ENCODE data around the gene PRUNE2. TPM values are rescaled to one million over a fixed set of nuclear protein-coding genes. Genes with fewer than 3 reads are reported as not detected.

The PRUNE2 gene
- total RNA-seq, 1 donor from 2014 or later, result 3.3 TPM

- Mint-ChIP-seq H3K27me3 (no peaks in the 10 kb centered on the region), H3K36me3 (no peaks in the 10 kb centered on the region), H3K4me3 (no peak overlapping the region), H3K9me3 (no peaks in the 10 kb centered on the region), H3K27ac (no peak overlapping the region), H3K4me1 (ENCODE audit: unreplicated experiment) (no peaks in the 10 kb centered on the region)
- no peak for DNase-seq (ENCODE audit: extremely low spot score, unreplicated experiment)
- TF ChIP-seq CTCF (conservative IDR thresholded peaks at IDR 0.05), result no peak
Measured at GRCh38 chr9:76608575-76609273, 297.2 kb downstream of the PRUNE2 start.

GRCh38 chr9:76607730-76608436 lies 298.0 kb downstream of the PRUNE2 start:
- Mint-ChIP-seq H3K9me3 (no peaks in the 10 kb centered on the region), H3K4me3 (no peak overlapping the region), H3K4me1 (ENCODE audit: unreplicated experiment) (no peaks in the 10 kb centered on the region), H3K36me3 (no peaks in the 10 kb centered on the region), H3K27me3 (no peaks in the 10 kb centered on the region), H3K27ac (no peak overlapping the region)
- no peak for TF ChIP-seq CTCF (conservative IDR thresholded peaks at IDR 0.05)
- no peak for DNase-seq (ENCODE audit: extremely low spot score, unreplicated experiment)

GRCh38 chr9:76605321-76605900 lies 300.5 kb downstream of the PRUNE2 start:
- no peaks in the 10 kb centered on the region for H3K4me1 Mint-ChIP-seq (ENCODE audit: unreplicated experiment)
- H3K9me3 Mint-ChIP-seq, result no peaks in the 10 kb centered on the region
- no peaks in the 10 kb centered on the region for H3K36me3 Mint-ChIP-seq
- no peak for TF ChIP-seq CTCF (conservative IDR thresholded peaks at IDR 0.05)
- no peaks in the 10 kb centered on the region for H3K27me3 Mint-ChIP-seq
- no peak overlapping the region for H3K4me3 Mint-ChIP-seq
- no peak overlapping the region for H3K27ac Mint-ChIP-seq
- DNase-seq (ENCODE audit: extremely low spot score, unreplicated experiment), result no peak

GRCh38 chr9:76603931-76604570 lies 301.9 kb downstream of the PRUNE2 start:
- H3K27ac Mint-ChIP-seq, result no peak overlapping the region
- no peaks in the 10 kb centered on the region for H3K9me3 Mint-ChIP-seq
- no peaks in the 10 kb centered on the region for H3K4me1 Mint-ChIP-seq (ENCODE audit: unreplicated experiment)
- TF ChIP-seq CTCF (conservative IDR thresholded peaks at IDR 0.05), result no peak
- no peak for DNase-seq (ENCODE audit: extremely low spot score, unreplicated experiment)
- H3K4me3 Mint-ChIP-seq, result no peak overlapping the region
- no peaks in the 10 kb centered on the region for H3K36me3 Mint-ChIP-seq
- no peaks in the 10 kb centered on the region for H3K27me3 Mint-ChIP-seq

- Mint-ChIP-seq H3K4me3 (no peak overlapping the region), H3K36me3 (no peaks in the 10 kb centered on the region)
Measured at GRCh38 chr9:76603448-76603895, 302.4 kb downstream of the PRUNE2 start.

More at GRCh38 chr9:76603448-76603895, 302.4 kb downstream of the PRUNE2 start:
- Mint-ChIP-seq H3K27ac (no peak overlapping the region), H3K9me3 (no peaks in the 10 kb centered on the region), H3K27me3 (no peaks in the 10 kb centered on the region), H3K4me1 (ENCODE audit: unreplicated experiment) (no peaks in the 10 kb centered on the region)
- no peak for DNase-seq (ENCODE audit: extremely low spot score, unreplicated experiment)
- no peak for TF ChIP-seq CTCF (conservative IDR thresholded peaks at IDR 0.05)

All from type B pancreatic cell (in vitro differentiated cells).